ENCODE measurements around the gene KLHL8.
A peak's percentile ranks its signal among the peaks of the same experiment; 100 is the strongest.

Gene KLHL8

DNA sequence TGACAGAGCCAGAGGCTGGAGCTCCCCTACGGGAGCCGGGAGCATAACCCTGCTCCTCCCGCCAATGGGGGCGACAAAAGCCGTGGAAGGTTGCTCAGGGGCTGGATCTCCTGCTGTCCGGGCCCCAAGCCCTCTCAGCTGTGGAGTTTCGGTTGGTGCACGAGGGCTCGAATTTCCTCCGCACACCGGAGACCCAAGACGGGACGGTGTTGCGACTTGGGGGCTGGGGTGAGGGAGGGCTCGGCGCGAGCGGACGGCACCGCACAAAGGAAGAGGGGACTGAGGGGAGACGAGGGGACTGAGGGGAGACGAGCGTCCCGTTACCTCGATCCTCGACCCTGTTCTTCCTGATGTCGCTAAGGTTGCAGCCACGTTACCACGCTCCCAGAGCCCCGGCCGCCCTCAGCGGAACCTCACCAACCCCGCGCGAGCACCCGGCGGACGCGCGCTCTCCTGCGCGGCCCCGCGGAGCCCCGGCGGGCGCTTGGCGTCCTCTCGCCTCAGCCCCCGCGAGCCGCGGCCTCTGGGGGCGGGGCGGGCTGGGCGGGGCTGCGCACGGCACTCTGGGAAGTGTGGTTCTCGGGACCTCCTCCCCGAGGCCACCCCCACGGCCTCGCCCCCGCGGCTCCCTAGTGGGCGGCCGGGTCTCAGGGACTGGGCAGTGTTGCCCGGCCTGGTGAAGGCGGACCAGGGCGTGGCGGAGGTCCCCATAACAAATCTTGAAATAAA lies at the start of gene KLHL8:
Gene KLHL8, minus strand, starts transcription at position 525 of the 729 bp plus-strand sequence. CDS start 25,079 bp downstream, outside the sequence.
- Histone ChIP-seq H3K9me3 (ENCODE audit: low read length) (no peaks in the 10 kb centered on the region), H3K27me3 (ENCODE audit: insufficient read depth, low read length) (no peaks in the 10 kb centered on the region), H3K4me1 (ENCODE audit: insufficient read depth, low read length) (peaks cover 3% of the 10 kb centered on the region)

DNA sequence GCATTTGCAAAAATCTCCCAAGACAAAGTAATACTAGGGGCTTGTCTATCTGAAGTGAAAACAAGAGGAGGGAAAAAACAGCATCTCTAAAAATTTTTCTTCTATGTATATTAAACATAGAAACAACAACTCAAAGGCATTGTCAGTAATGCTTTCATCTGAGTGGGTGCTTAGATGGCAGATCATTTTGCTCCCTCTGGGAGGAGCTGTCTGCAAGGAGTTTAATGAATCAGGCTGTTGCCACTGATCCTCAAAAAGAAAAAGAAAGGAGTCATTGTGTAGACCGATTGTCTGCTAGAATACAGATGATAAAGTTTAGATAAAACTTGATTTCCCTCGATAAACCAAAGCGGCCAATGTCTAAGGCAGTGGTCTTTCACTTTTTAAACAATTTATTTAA lies 49.7 kb upstream of the KLHL8 start:
- H2AFZ ChIP-seq (ENCODE audit: low read depth, low read length), result no peak overlapping the region
- no peaks in the 10 kb centered on the region for H3K27me3 ChIP-seq (ENCODE audit: insufficient read depth, low read length)
- H3K4me3 ChIP-seq (ENCODE audit: low read length), result no peak overlapping the region
- H3K4me1 ChIP-seq (ENCODE audit: insufficient read depth, low read length), result peaks cover 4% of the 10 kb centered on the region
- H3K36me3 ChIP-seq (ENCODE audit: insufficient read depth, low read length), result no peaks in the 10 kb centered on the region
- no peaks in the 10 kb centered on the region for H3K9me3 ChIP-seq (ENCODE audit: low read length)

More for the DNA sequence above, at the start of gene KLHL8:
- Histone ChIP-seq H3K36me3 (ENCODE audit: insufficient read depth, low read length) (no peaks in the 10 kb centered on the region), H2AFZ (ENCODE audit: low read depth, low read length) (peak within 1 kb of the TSS; percentile 90), H3K4me3 (ENCODE audit: low read length) (peak within 1 kb of the TSS; percentile 68)

- Histone ChIP-seq H2AFZ (ENCODE audit: low read depth, low read length) (no peak overlapping the region), H3K36me3 (ENCODE audit: insufficient read depth, low read length) (no peaks in the 10 kb centered on the region), H3K27me3 (ENCODE audit: insufficient read depth, low read length) (no peaks in the 10 kb centered on the region), H3K4me1 (ENCODE audit: insufficient read depth, low read length) (peaks cover 4% of the 10 kb centered on the region), H3K4me3 (ENCODE audit: low read length) (no peak overlapping the region), H3K9me3 (ENCODE audit: low read length) (no peaks in the 10 kb centered on the region)
Observed at GRCh38 chr4:87268411-87268810, 48.0 kb upstream of the KLHL8 start.

- Histone ChIP-seq H3K9me3 (ENCODE audit: low read length) (no peaks in the 10 kb centered on the region), H3K4me3 (ENCODE audit: low read length) (no peak overlapping the region), H3K4me1 (ENCODE audit: insufficient read depth, low read length) (peaks cover 4% of the 10 kb centered on the region), H3K27me3 (ENCODE audit: insufficient read depth, low read length) (no peaks in the 10 kb centered on the region), H2AFZ (ENCODE audit: low read depth, low read length) (no peak overlapping the region), H3K36me3 (ENCODE audit: insufficient read depth, low read length) (no peaks in the 10 kb centered on the region)
Observed at GRCh38 chr4:87266986-87267385, 46.6 kb upstream of the KLHL8 start.

GRCh38 chr4:87262886-87263285 lies 42.5 kb upstream of the KLHL8 start:
- no peaks in the 10 kb centered on the region for H3K9me3 ChIP-seq (ENCODE audit: low read length)
- H2AFZ ChIP-seq (ENCODE audit: low read depth, low read length), result no peak overlapping the region
- no peak overlapping the region for H3K4me3 ChIP-seq (ENCODE audit: low read length)
- no peaks in the 10 kb centered on the region for H3K27me3 ChIP-seq (ENCODE audit: insufficient read depth, low read length)
- no peaks in the 10 kb centered on the region for H3K36me3 ChIP-seq (ENCODE audit: insufficient read depth, low read length)
- no peaks in the 10 kb centered on the region for H3K4me1 ChIP-seq (ENCODE audit: insufficient read depth, low read length)

DNA sequence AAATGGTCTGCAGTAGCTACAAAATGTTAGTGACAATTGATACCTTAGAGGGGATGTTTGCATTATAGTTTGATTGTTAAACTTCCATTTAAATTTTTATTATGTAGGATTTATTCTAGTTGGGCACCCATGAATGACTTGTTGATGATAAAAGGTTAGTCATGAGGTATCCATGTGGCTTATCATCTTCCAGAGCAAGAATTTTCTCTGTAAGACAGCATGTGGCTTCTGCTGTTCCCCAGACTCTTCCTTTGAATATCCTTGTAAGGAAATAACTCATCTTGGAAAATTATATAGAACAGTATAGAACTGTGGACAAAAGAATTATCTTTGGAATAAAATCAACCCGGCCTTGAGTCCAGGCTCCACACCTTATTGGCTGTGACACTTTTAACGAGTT lies 40.1 kb upstream of the KLHL8 start:
- no peak overlapping the region for H2AFZ ChIP-seq (ENCODE audit: low read depth, low read length)
- H3K4me3 ChIP-seq (ENCODE audit: low read length), result no peak overlapping the region
- no peaks in the 10 kb centered on the region for H3K9me3 ChIP-seq (ENCODE audit: low read length)
- H3K4me1 ChIP-seq (ENCODE audit: insufficient read depth, low read length), result no peaks in the 10 kb centered on the region
- no peaks in the 10 kb centered on the region for H3K27me3 ChIP-seq (ENCODE audit: insufficient read depth, low read length)
- no peaks in the 10 kb centered on the region for H3K36me3 ChIP-seq (ENCODE audit: insufficient read depth, low read length)

DNA sequence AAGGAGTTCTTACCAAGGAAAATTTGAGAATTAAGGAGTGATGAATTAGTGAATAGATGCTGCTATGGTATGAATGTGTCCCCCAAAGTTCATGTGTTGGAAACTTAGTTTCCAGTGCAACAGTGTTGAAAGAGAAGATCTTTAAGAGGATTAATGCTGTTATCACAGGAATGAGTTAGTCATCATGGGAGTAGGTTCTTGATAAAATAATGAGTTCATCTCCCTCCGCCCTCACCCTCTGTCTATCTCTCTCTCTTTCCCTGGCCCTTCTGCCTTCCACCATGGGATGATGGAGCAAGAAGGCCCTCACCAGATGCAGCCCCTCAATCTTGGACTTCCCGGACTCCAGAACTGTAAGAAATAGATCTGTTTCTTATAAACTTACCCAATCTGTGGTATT lies 38.3 kb upstream of the KLHL8 start:
- Histone ChIP-seq H3K9me3 (ENCODE audit: low read length) (no peaks in the 10 kb centered on the region), H3K4me1 (ENCODE audit: insufficient read depth, low read length) (no peaks in the 10 kb centered on the region), H3K4me3 (ENCODE audit: low read length) (no peak overlapping the region), H2AFZ (ENCODE audit: low read depth, low read length) (no peak overlapping the region), H3K36me3 (ENCODE audit: insufficient read depth, low read length) (no peaks in the 10 kb centered on the region), H3K27me3 (ENCODE audit: insufficient read depth, low read length) (no peaks in the 10 kb centered on the region)

DNA sequence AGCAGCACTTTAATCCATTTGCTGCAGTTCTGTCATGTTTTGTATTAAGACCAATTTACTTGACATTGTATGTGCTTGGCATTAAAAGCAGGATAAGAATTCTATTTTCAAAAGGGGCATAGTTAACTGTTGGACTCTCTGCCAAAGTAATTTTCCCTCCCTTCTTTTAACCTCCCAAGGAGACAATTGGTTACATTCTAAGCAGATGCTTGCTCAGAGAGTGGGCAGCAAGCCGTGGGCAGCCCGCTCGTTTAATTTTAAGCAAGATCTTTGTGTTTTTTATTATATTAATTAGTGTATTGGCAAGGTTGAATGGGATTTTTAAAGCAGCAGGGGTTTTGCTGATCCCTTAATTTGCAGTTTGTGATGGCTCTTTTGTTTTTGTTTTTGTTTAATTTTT lies 37.1 kb upstream of the KLHL8 start:
- H2AFZ ChIP-seq (ENCODE audit: low read depth, low read length), result no peak overlapping the region
- H3K9me3 ChIP-seq (ENCODE audit: low read length), result no peaks in the 10 kb centered on the region
- no peaks in the 10 kb centered on the region for H3K27me3 ChIP-seq (ENCODE audit: insufficient read depth, low read length)
- no peak overlapping the region for H3K4me3 ChIP-seq (ENCODE audit: low read length)
- H3K4me1 ChIP-seq (ENCODE audit: insufficient read depth, low read length), result no peaks in the 10 kb centered on the region
- no peaks in the 10 kb centered on the region for H3K36me3 ChIP-seq (ENCODE audit: insufficient read depth, low read length)

- H3K4me1 ChIP-seq (ENCODE audit: insufficient read depth, low read length), result no peaks in the 10 kb centered on the region
- H3K4me3 ChIP-seq (ENCODE audit: low read length), result no peak overlapping the region
- H3K9me3 ChIP-seq (ENCODE audit: low read length), result no peaks in the 10 kb centered on the region
- no peak overlapping the region for H2AFZ ChIP-seq (ENCODE audit: low read depth, low read length)
- H3K27me3 ChIP-seq (ENCODE audit: insufficient read depth, low read length), result no peaks in the 10 kb centered on the region
- no peaks in the 10 kb centered on the region for H3K36me3 ChIP-seq (ENCODE audit: insufficient read depth, low read length)
Observed at GRCh38 chr4:87255755-87256154, 35.3 kb upstream of the KLHL8 start.

DNA sequence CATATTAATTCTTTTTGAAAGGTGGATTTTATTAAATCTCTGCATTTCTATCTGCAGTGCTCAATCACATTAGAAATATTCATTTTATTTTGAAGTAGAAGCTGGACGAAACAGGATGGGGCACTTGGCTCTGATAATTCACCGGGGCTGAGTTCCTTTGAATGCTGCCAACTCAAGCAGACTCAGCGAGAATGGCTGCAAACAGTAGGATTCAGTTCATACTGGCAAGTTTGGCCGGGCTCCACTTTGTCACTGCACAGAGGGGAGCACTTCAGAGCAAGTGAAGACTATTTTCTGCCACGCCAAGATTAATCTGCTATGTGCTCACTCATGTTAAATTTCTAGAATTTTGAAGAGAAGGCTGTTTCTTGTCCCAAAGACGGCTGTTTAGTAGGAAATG lies 30.7 kb upstream of the KLHL8 start:
- H3K4me1 ChIP-seq (ENCODE audit: insufficient read depth, low read length), result no peaks in the 10 kb centered on the region
- no peaks in the 10 kb centered on the region for H3K36me3 ChIP-seq (ENCODE audit: insufficient read depth, low read length)
- no peaks in the 10 kb centered on the region for H3K27me3 ChIP-seq (ENCODE audit: insufficient read depth, low read length)
- peak overlapping the region; percentile 21 for H2AFZ ChIP-seq (ENCODE audit: low read depth, low read length)
- H3K4me3 ChIP-seq (ENCODE audit: low read length), result no peak overlapping the region
- H3K9me3 ChIP-seq (ENCODE audit: low read length), result no peaks in the 10 kb centered on the region

DNA sequence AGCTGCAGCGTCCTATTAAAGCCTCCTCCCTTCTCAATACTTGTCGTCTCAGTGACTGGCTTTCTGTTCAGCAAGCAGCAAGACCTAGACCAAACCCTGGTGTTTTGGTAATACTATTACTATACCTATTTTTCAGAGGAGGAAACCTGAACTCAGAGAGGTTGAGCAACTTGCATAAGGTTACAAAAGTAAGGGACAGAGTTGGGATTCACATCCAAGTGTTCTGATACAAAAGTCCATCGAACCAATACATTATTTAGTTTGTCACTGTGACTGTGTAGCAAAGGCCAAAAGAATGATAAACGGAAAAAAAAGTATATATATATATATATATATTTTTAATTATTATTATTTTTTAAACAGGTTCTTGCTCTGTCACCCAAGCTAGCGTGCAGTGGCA lies 29.9 kb upstream of the KLHL8 start:
- no peaks in the 10 kb centered on the region for H3K36me3 ChIP-seq (ENCODE audit: insufficient read depth, low read length)
- H3K4me1 ChIP-seq (ENCODE audit: insufficient read depth, low read length), result no peaks in the 10 kb centered on the region
- no peaks in the 10 kb centered on the region for H3K9me3 ChIP-seq (ENCODE audit: low read length)
- no peak overlapping the region for H3K4me3 ChIP-seq (ENCODE audit: low read length)
- no peaks in the 10 kb centered on the region for H3K27me3 ChIP-seq (ENCODE audit: insufficient read depth, low read length)
- H2AFZ ChIP-seq (ENCODE audit: low read depth, low read length), result no peak overlapping the region

DNA sequence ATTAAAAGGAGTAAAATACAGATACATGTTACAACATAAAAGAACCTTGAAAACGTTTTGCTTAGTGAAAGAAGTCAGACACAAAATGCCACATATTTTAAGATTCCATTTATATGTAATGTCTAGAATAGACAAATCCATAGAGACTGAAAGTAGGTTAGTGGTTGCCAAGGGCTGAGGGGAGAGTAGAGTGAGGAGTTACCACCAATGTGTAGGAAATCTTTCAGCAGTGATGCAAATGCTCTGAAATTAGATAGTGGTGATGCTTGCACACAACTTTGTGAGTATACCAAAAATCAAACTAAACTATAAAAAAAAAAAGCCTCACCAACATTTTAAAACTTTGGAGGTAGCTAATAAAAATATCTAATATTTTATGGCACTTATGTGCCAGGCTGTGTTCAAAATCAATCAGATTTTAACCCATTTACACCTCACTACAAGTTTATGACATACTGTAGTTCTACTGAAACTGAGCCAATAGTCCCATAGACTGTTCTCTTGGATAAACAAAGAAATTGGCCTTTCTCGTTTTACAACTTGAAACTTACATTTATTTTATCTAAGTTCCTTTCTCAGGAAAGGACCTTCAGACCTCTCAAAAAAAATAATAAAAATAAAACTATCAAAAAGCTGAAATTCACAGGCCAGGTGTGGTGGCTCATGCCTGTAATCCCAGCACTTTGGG lies 29.1 kb upstream of the KLHL8 start:
- Histone ChIP-seq H3K4me3 (ENCODE audit: low read length) (no peak overlapping the region), H3K9me3 (ENCODE audit: low read length) (no peaks in the 10 kb centered on the region), H3K36me3 (ENCODE audit: insufficient read depth, low read length) (no peaks in the 10 kb centered on the region), H3K27me3 (ENCODE audit: insufficient read depth, low read length) (no peaks in the 10 kb centered on the region), H3K4me1 (ENCODE audit: insufficient read depth, low read length) (no peaks in the 10 kb centered on the region), H2AFZ (ENCODE audit: low read depth, low read length) (no peak overlapping the region)

GRCh38 chr4:87243426-87244053 lies 23.1 kb upstream of the KLHL8 start:
- no peak overlapping the region for H2AFZ ChIP-seq (ENCODE audit: low read depth, low read length)
- H3K27me3 ChIP-seq (ENCODE audit: insufficient read depth, low read length), result no peaks in the 10 kb centered on the region
- H3K36me3 ChIP-seq (ENCODE audit: insufficient read depth, low read length), result no peaks in the 10 kb centered on the region
- H3K9me3 ChIP-seq (ENCODE audit: low read length), result peaks cover 6% of the 10 kb centered on the region
- H3K4me3 ChIP-seq (ENCODE audit: low read length), result no peak overlapping the region
- no peaks in the 10 kb centered on the region for H3K4me1 ChIP-seq (ENCODE audit: insufficient read depth, low read length)

All from neuron (in vitro differentiated cells).